ENCODE results near the gene KCNS1.

KCNS1 gene

GRCh38 chr20:45105317-45105716, 4.4 kb upstream of the KCNS1 start:
- no peak for DNase-seq

GRCh38 chr20:45104786-45105185, 3.9 kb upstream of the KCNS1 start:
- DNase-seq: no peak

- DNase-seq: no peak
Observed at GRCh38 chr20:45103072-45103471, 2.1 kb upstream of the KCNS1 start.

- DNase-seq: no peak
Observed at GRCh38 chr20:45101333-45101850, 465 bp upstream of the KCNS1 start.

- DNase-seq: no peak
Observed at GRCh38 chr20:45098103-45098773, 2.7 kb downstream of the KCNS1 start.

GRCh38 chr20:45097485-45098102, 3.3 kb downstream of the KCNS1 start:
- DNase-seq: no peak

- no peak for DNase-seq
Observed at GRCh38 chr20:45096781-45097180, 4.1 kb downstream of the KCNS1 start.

GRCh38 chr20:45095805-45096238, 5.1 kb downstream of the KCNS1 start:
- peak; percentile 33 for DNase-seq

GRCh38 chr20:45094864-45095574, 5.9 kb downstream of the KCNS1 start:
- DNase-seq: no peak

- no peak for DNase-seq
Observed at GRCh38 chr20:45094201-45094600, 6.7 kb downstream of the KCNS1 start.

GRCh38 chr20:45092898-45093297, 8.0 kb downstream of the KCNS1 start:
- DNase-seq: no peak

GRCh38 chr20:45091366-45091765, 9.6 kb downstream of the KCNS1 start:
- DNase-seq: no peak

- no peak for DNase-seq
Observed at GRCh38 chr20:45090481-45090880, 10.4 kb downstream of the KCNS1 start.

GRCh38 chr20:45088247-45088646, 12.7 kb downstream of the KCNS1 start:
- DNase-seq: no peak

GRCh38 chr20:45087814-45088213, 13.1 kb downstream of the KCNS1 start:
- DNase-seq: no peak

GRCh38 chr20:45087097-45087790, 13.7 kb downstream of the KCNS1 start:
- no peak for DNase-seq

GRCh38 chr20:45085867-45086266, 15.1 kb downstream of the KCNS1 start:
- DNase-seq: no peak

GRCh38 chr20:45085289-45085688, 15.6 kb downstream of the KCNS1 start:
- DNase-seq: no peak

GRCh38 chr20:45083127-45083526, 17.8 kb downstream of the KCNS1 start:
- no peak for DNase-seq

GRCh38 chr20:45082468-45082867, 18.5 kb downstream of the KCNS1 start:
- DNase-seq: no peak

GRCh38 chr20:45080867-45081624, 19.9 kb downstream of the KCNS1 start:
- DNase-seq: no peak

GRCh38 chr20:45077559-45077958, 23.4 kb downstream of the KCNS1 start:
- DNase-seq: no peak

GRCh38 chr20:45073221-45073620, 27.7 kb downstream of the KCNS1 start:
- DNase-seq: no peak

All from NCI-H2029 (cell line).